Measurements from ENCODE around the gene SGCA. TPM values are rescaled to one million over a fixed set of nuclear protein-coding genes. Genes with fewer than 3 reads are reported as not detected.

The SGCA gene
- polyA plus RNA-seq, 1 donor (not counting 4 experiments of a cell fraction or from before 2014, with no cell fraction given): not detected

- Histone ChIP-seq H4K20me1 (ENCODE audit: control insufficient read depth, extremely low read depth, insufficient read depth, low read length) (no peaks in the 10 kb centered on the region), H3K4me1 (ENCODE audit: control insufficient read depth, extremely low read depth, insufficient read depth, low read length) (no peaks in the 10 kb centered on the region), H3K9ac (ENCODE audit: control insufficient read depth, extremely low read depth, insufficient read depth, low read length) (no peak overlapping the region), H3K4me2 (ENCODE audit: control insufficient read depth, extremely low read depth, insufficient read depth, low read depth, low read length) (no peak overlapping the region), H3K36me3 (ENCODE audit: control insufficient read depth in 2 of 2, extremely low read depth in 1 of 2, insufficient read depth in 2 of 2, low read length in 2 of 2) (peaks cover 0 to 10% of the 10 kb centered on the region in 2 experiments), H3K27me3 (ENCODE audit: control insufficient read depth, extremely low read depth, insufficient read depth, low read length) (no peaks in the 10 kb centered on the region), H3K9me3 (ENCODE audit: control insufficient read depth, low read depth, low read length) (no peaks in the 10 kb centered on the region), H2AFZ (ENCODE audit: control insufficient read depth, low read length) (no peak overlapping the region), H3K27ac (ENCODE audit: control insufficient read depth, insufficient read depth, low read length) (no peak overlapping the region), H3K9me1 (ENCODE audit: control insufficient read depth, extremely low read depth, insufficient read depth, low read length) (no peaks in the 10 kb centered on the region), H3K79me2 (ENCODE audit: control insufficient read depth, insufficient read depth, low read length) (no peaks in the 10 kb centered on the region), H3K4me3 (ENCODE audit: control insufficient read depth in 2 of 3, extremely low read depth in 1 of 3, insufficient read depth in 2 of 3, low read depth in 1 of 3, low read length in 3 of 3) (no peak overlapping the region)
- dilution Hi-C loops (cut with MboI; ENCODE audit: extremely low pct_ligation_motif_present, low sequenced_read_pairs): no loop called here
- FAIRE-seq: no peak
- no peak for TF ChIP-seq EZH2 (IDR thresholded peaks at IDR 0.05; ENCODE audit: low read length)
- no peak for TF ChIP-seq CTCF (optimal IDR thresholded peaks at IDR 0.05 in 1 of 3, IDR thresholded peaks at IDR 0.05 in 1 of 3, conservative IDR thresholded peaks at IDR 0.05 in 1 of 3; ENCODE audit: extremely low read depth in 1 of 3, insufficient read depth in 2 of 3, low read length in 3 of 3)
- DNase-seq (ENCODE audit: low read depth, low spot score): no peak
Observed at GRCh38 chr17:50190293-50190602, 24.4 kb downstream of the SGCA start.

GRCh38 chr17:50190603-50191358, 25.0 kb downstream of the SGCA start:
- FAIRE-seq (no peak), DNase-seq (ENCODE audit: low read depth, low spot score) (no peak)
- no peaks in the 10 kb centered on the region for H4K20me1 ChIP-seq (ENCODE audit: control insufficient read depth, extremely low read depth, insufficient read depth, low read length)
- no peak overlapping the region for H3K27ac ChIP-seq (ENCODE audit: control insufficient read depth, insufficient read depth, low read length)
- H2AFZ ChIP-seq (ENCODE audit: control insufficient read depth, low read length): no peak overlapping the region
- no peaks in the 10 kb centered on the region for H3K9me3 ChIP-seq (ENCODE audit: control insufficient read depth, low read depth, low read length)
- dilution Hi-C loops (cut with MboI; ENCODE audit: extremely low pct_ligation_motif_present, low sequenced_read_pairs): no loop called here
- H3K9ac ChIP-seq (ENCODE audit: control insufficient read depth, extremely low read depth, insufficient read depth, low read length): no peak overlapping the region
- H3K4me1 ChIP-seq (ENCODE audit: control insufficient read depth, extremely low read depth, insufficient read depth, low read length): no peaks in the 10 kb centered on the region
- H3K4me2 ChIP-seq (ENCODE audit: control insufficient read depth, extremely low read depth, insufficient read depth, low read depth, low read length): no peak overlapping the region
- no peaks in the 10 kb centered on the region for H3K27me3 ChIP-seq (ENCODE audit: control insufficient read depth, extremely low read depth, insufficient read depth, low read length)
- H3K4me3 ChIP-seq (ENCODE audit: control insufficient read depth in 2 of 3, extremely low read depth in 1 of 3, insufficient read depth in 2 of 3, low read depth in 1 of 3, low read length in 3 of 3): no peak overlapping the region
- TF ChIP-seq CTCF (optimal IDR thresholded peaks at IDR 0.05 in 1 of 3, IDR thresholded peaks at IDR 0.05 in 1 of 3, conservative IDR thresholded peaks at IDR 0.05 in 1 of 3; ENCODE audit: extremely low read depth in 1 of 3, insufficient read depth in 2 of 3, low read length in 3 of 3) (no peak), EZH2 (IDR thresholded peaks at IDR 0.05; ENCODE audit: low read length) (no peak)
- H3K9me1 ChIP-seq (ENCODE audit: control insufficient read depth, extremely low read depth, insufficient read depth, low read length): no peaks in the 10 kb centered on the region
- peaks cover 0 to 10% of the 10 kb centered on the region in 2 experiments for H3K36me3 ChIP-seq (ENCODE audit: control insufficient read depth in 2 of 2, extremely low read depth in 1 of 2, insufficient read depth in 2 of 2, low read length in 2 of 2)
- H3K79me2 ChIP-seq (ENCODE audit: control insufficient read depth, insufficient read depth, low read length): no peaks in the 10 kb centered on the region

All from keratinocyte (primary cell).